GM12892 (cell line): ENCODE data around the gene NDUFB2.

ENCODE experiments used
- POLR2A ChIP-seq: IDR thresholded peaks from 2 replicates; pipeline ENCODE4 v1.6.1; 2011; ENCODE audit warnings: low read depth, low read length, control low read depth
- POLR2AphosphoS5 ChIP-seq: IDR thresholded peaks from 2 replicates; pipeline ENCODE4 v1.6.1; 2011; ENCODE audit warnings: low read depth, low read length, control low read depth

GRCh38 chr7:140723006-140723405 lies 26.5 kb downstream of the NDUFB2 start:
- TF ChIP-seq POLR2A (no peak), POLR2AphosphoS5 (no peak)
